Measurements from ENCODE around the gene HDHD2. TPM values are rescaled to one million over a fixed set of nuclear protein-coding genes. Genes with fewer than 3 reads are reported as not detected.
"Not testable (repeated sequence)": the region's sequence is repeated elsewhere in the genome, so short reads cannot be mapped to it uniquely, and the experiment has no call there.

HDHD2 gene, protein sequence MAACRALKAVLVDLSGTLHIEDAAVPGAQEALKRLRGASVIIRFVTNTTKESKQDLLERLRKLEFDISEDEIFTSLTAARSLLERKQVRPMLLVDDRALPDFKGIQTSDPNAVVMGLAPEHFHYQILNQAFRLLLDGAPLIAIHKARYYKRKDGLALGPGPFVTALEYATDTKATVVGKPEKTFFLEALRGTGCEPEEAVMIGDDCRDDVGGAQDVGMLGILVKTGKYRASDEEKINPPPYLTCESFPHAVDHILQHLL
- 10 to 100 TPM; 45.8 to 56.6 (median 53.9) TPM for polyA plus RNA-seq (ENCODE audit: insufficient read depth in 1 of 5, insufficient read length in 5 of 5, low replicate concordance in 1 of 5)
- long read RNA-seq, donor 1, transcript HDHD2-205 (7 exons, 2,224 nt): minor isoform, 6 of 28 reads
- long read RNA-seq, donor 1, transcript HDHD2-201 (7 exons, 2,212 nt): major isoform, 18 of 28 reads
- long read RNA-seq, donor 1, partial matches to known transcripts: 0 of 28 reads
- long read RNA-seq, donor 1, other reads (novel, unspliced or antisense): 0 of 28 reads
- long read RNA-seq, donor 2, transcript HDHD2-201 (7 exons, 2,212 nt): major isoform, 6 of 8 reads
- long read RNA-seq, donor 2, partial matches to known transcripts: 0 of 8 reads
- long read RNA-seq, donor 2, other reads (novel, unspliced or antisense): 0 of 8 reads
- long read RNA-seq, donor 3, transcript HDHD2-201 (7 exons, 2,212 nt): major isoform, 5 of 11 reads
- long read RNA-seq, donor 3, transcript HDHD2-206 (1 exons, 3,229 nt): major isoform, 5 of 11 reads
- long read RNA-seq, donor 3, partial matches to known transcripts: 0 of 11 reads
- long read RNA-seq, donor 3, other reads (novel, unspliced or antisense): 0 of 11 reads
- long read RNA-seq, donor 4, transcript HDHD2-201 (7 exons, 2,212 nt): major isoform, 9 of 14 reads
- long read RNA-seq, donor 4, partial matches to known transcripts: 0 of 14 reads
- long read RNA-seq, donor 4, other reads (novel, unspliced or antisense): 0 of 14 reads
- long read RNA-seq, donor 5, transcript HDHD2-206 (1 exons, 3,229 nt): major isoform, 9 of 25 reads
- long read RNA-seq, donor 5, transcript HDHD2-201 (7 exons, 2,212 nt): minor isoform, 8 of 25 reads
- long read RNA-seq, donor 5, partial matches to known transcripts: 6 of 25 reads
- long read RNA-seq, donor 5, other reads (novel, unspliced or antisense): 0 of 25 reads
- long read RNA-seq, donor 6, transcript HDHD2-206 (1 exons, 3,229 nt): minor isoform, 7 of 29 reads
- long read RNA-seq, donor 6, transcript HDHD2-201 (7 exons, 2,212 nt): major isoform, 18 of 29 reads
- long read RNA-seq, donor 6, partial matches to known transcripts: 0 of 29 reads
- long read RNA-seq, donor 6, other reads (novel, unspliced or antisense): 0 of 29 reads
- long read RNA-seq, donor 7, transcript HDHD2-205 (7 exons, 2,224 nt): minor isoform, 5 of 18 reads
- long read RNA-seq, donor 7, transcript HDHD2-201 (7 exons, 2,212 nt): major isoform, 11 of 18 reads
- long read RNA-seq, donor 7, partial matches to known transcripts: 0 of 18 reads
- long read RNA-seq, donor 7, other reads (novel, unspliced or antisense): 0 of 18 reads
- long read RNA-seq, donor 8, partial matches to known transcripts: 0 of 6 reads
- long read RNA-seq, donor 8, other reads (novel, unspliced or antisense): 0 of 6 reads

- DNase-seq: peak; percentile 76 to 82
These were observed at the start of gene HDHD2 for GRCh38 chr18:47150029-47150823. HDHD2 (minus strand) TSS chr18:47150500; CDS start chr18:47136439, 14,061 bp downstream.

DNA sequence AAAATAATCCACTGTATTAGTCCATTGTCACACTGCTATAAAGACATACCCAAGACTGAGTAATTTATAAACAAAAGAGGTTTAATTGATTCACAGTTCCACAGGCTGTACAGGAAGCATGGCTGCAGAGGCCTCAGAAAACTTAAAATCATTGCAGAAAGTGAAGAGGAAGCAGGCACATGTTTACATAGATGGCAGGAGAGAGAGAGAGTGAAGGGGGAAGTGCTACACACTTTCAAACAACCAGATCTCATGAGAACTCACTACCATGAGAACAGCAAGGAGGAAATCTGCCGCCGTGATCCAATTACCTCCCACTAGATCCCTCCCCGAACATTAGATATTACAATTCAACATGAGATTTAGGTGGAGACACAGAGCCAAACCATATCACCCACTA lies 45.7 kb upstream of the HDHD2 start:
- DNase-seq: not testable (repeated sequence)

- no peak for DNase-seq
These were observed 41.7 kb upstream of the HDHD2 start for GRCh38 chr18:47191961-47192360.

GRCh38 chr18:47187721-47188120 lies 37.4 kb upstream of the HDHD2 start:
- no peak for DNase-seq

DNA sequence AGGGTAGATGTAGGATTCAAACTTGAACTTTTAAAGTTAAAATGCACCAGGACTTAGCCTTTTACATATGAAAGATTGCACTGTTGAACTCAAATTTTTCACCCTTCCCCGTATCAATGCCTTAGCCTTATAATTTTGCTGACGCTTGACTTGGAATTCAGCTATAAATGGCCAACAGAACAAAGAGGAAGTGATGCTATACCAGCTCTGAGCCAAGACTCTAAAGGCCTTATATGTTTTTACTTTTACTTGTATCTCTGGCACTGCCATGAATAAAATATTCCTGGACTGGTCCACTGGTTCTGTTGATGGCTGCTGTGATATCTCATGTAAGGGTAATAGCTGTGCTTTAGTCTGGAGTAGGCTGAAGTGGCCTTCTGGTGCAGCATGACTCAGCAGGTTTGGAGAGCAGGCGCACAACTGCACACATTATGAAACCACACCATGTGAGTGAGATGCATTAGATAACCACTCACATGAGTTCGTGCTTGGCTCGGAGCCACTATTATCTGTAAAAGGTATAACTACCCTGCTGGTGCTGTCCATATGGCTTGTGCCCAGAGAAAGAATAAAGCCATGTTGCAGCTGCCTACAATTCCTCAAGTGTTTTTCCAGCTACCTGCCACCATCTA lies 34.2 kb upstream of the HDHD2 start:
- DNase-seq: no peak

- not testable (repeated sequence) for DNase-seq
These were observed 31.9 kb upstream of the HDHD2 start for GRCh38 chr18:47182156-47182555.

GRCh38 chr18:47180765-47181164 lies 30.5 kb upstream of the HDHD2 start:
- no peak for DNase-seq

DNA sequence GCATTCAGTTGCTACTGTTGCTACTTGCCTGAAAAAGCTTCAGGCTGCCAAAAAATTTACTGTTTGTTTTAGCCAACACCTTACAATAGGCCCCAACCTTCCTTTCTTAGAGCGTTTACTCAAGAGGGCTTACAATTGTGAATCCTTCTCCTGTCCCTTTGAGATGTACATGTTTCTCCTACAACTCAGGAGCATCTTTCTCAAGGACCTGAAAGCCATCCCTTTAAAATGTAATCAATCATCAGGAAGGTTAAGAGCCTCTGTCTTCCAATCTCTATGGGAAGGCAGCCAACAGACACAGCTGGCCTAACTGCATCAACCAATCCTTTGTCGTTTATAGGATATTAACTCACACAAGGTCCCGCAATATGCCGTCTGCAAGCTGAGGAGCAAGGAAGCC lies 29.2 kb upstream of the HDHD2 start:
- no peak for DNase-seq

- peak; percentile 82 to 83 for DNase-seq
These were observed 25.7 kb upstream of the HDHD2 start, which contains the start of gene IER3IP1 for GRCh38 chr18:47175898-47176575. IER3IP1 (minus strand) TSS chr18:47176364; CDS start chr18:47176277, 87 bp downstream.

GRCh38 chr18:47175283-47175897 lies 25.1 kb upstream of the HDHD2 start:
- DNase-seq: no peak

GRCh38 chr18:47174545-47175116 lies 24.3 kb upstream of the HDHD2 start:
- no peak for DNase-seq

- no peak for DNase-seq
These were observed 22.2 kb upstream of the HDHD2 start for GRCh38 chr18:47172476-47172875.

- DNase-seq: no peak
These were observed 18.6 kb upstream of the HDHD2 start for GRCh38 chr18:47168913-47169312.

DNA sequence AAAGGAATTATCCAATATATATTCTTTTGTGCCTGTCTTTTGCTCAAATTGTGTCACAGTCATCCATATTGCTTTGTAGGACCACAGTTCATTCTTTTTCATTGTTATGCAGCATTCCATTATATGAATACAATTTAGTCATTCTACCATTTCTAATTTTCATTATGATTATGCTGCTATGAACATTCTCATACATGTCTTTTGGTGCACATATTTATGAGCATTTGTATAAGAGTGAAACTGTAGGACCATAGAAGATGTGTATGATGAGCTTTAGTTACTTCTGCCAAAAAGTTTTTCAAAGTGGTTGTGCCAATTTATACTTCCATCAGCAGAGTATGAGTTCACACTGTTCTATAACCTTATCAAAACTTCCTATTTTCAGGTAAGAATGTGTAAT lies 18.2 kb upstream of the HDHD2 start:
- no peak for DNase-seq

GRCh38 chr18:47166294-47166693 lies 16.0 kb upstream of the HDHD2 start:
- DNase-seq: no peak

- DNase-seq: no peak
These were observed 12.9 kb upstream of the HDHD2 start for GRCh38 chr18:47163241-47163640.

- DNase-seq: no peak
These were observed 10.0 kb upstream of the HDHD2 start for GRCh38 chr18:47160256-47160655.

GRCh38 chr18:47158404-47158803 lies 8.1 kb upstream of the HDHD2 start:
- DNase-seq: not testable (repeated sequence)

All from right lung (tissue), 10 donors.